ENCODE measurements around the gene COL23A1.

DNA sequence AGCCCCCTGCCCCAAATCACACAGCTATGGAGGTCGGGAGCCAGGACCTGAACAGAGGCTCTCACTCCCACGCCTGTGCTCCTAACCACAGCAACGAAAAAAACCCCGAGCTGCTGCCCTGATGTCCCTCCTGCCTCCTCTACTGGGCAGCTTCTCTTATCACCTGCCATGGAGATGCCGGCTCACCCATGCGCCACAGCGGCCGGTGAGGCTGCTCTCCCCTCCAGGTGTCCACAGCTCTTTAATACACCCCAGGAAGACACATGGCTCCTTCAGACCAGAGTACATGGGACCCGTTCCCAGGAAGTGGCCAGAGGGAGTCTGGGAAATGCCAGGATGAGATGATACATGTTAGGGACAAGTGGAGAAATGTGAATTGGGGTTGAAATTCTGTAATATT lies 110.9 kb downstream of the COL23A1 start:
- TF ChIP-seq SPI1 (IDR thresholded peaks at IDR 0.05; ENCODE audit: low read depth, low read length), result no peak
- no peak for TF ChIP-seq POLR2A (IDR thresholded peaks at IDR 0.05; ENCODE audit: low read depth, low read length)
- no peak for TF ChIP-seq POLR2AphosphoS5 (IDR thresholded peaks at IDR 0.05; ENCODE audit: low read depth, low read length)
- TF ChIP-seq POU2F2 (IDR thresholded peaks at IDR 0.05; ENCODE audit: low read depth, low read length), result no peak
- TF ChIP-seq TAF1 (IDR thresholded peaks at IDR 0.05; ENCODE audit: low read depth, low read length), result no peak
- no peak for TF ChIP-seq PAX5 (IDR thresholded peaks at IDR 0.05; ENCODE audit: insufficient read depth, low read length, severe bottlenecking)
